GM12878 (cell line): Measurements from ENCODE around the gene USP36. TPM values are rescaled to one million over a fixed set of nuclear protein-coding genes. Genes with fewer than 3 reads are reported as not detected.

Experiments used
- ATAC-seq: fragments of 200-7000 bp; cut with Tn5 transposase; 3 replicates; pipeline ENCODE4 v1.9.1; 2020; ENCODE audit warnings: mild to moderate bottlenecking, moderate library complexity
- BruUV-seq: library from RNA; stranded (reverse); fragments of 400-500 nt; replicated peaks from 2 replicates; lab custom pipeline; 2021; lab: Mats Ljungman, UMichigan
- CTCF ChIA-PET: fragments of 300-600 bp; sonication (Branson Sonifier 250); formaldehyde crosslinking; extraction: SDS; loops from one replicate; lab custom pipeline; 2021; ENCODE audit warnings: inconsistent platforms; lab: Yijun Ruan, JAX
- POLR2A ChIA-PET: fragments of 350-600 bp; formaldehyde crosslinking; extraction: SDS; loops from one replicate; lab custom pipeline; 2021; ENCODE audit warnings: inconsistent platforms; lab: Charles Lee
- RAD21 ChIA-PET: fragments of 300-600 bp; sonication (Branson Sonifier 250); formaldehyde crosslinking; loops from one replicate; lab custom pipeline; 2023; ENCODE audit warnings: antibody characterized with exemption; ENCODE audit not compliant: unreplicated experiment; lab: Charles Lee
- SMC1A ChIA-PET: fragments of 300-600 bp; sonication (Branson Sonifier 250); formaldehyde crosslinking; loops from one replicate; lab custom pipeline; 2023; ENCODE audit not compliant: unreplicated experiment, uncharacterized antibody; lab: Charles Lee
- DNase-seq: peaks from one replicate; pipeline ENCODE4 v3.0.0-alpha.2; 2011; ENCODE audit warnings: low read depth, low spot score
- FAIRE-seq: peaks from 3 replicates; lab custom pipeline; 2011; peaks lifted over from hg19 to GRCh38; lab: Jason Lieb, UNC
- H2AFZ ChIP-seq: 2 replicates; pipeline ENCODE4 v1.6.0; 2011; ENCODE audit warnings: low read depth, low read length, control low read depth; ENCODE audit not compliant: control insufficient read depth
- H3K27ac ChIP-seq: 2 replicates; pipeline ENCODE4 v1.5.1; 2011; ENCODE audit warnings: control low read depth; ENCODE audit not compliant: control insufficient read depth, insufficient read depth
- H3K27me3 ChIP-seq, 2 experiments: replicated peaks in 1 of 2; 2 replicates each; pipeline versions ENCODE4 v1.6.0 to v1.6.1; 2011; ENCODE audit warnings: low read length in 1 of 2; ENCODE audit not compliant: control insufficient read depth in 2 of 2, insufficient read depth in 2 of 2
- H3K36me3 ChIP-seq, 2 experiments: 2 replicates each; pipeline ENCODE4 v1.5.1; 2011; ENCODE audit warnings: low read length in 1 of 2; ENCODE audit not compliant: control insufficient read depth in 2 of 2, insufficient read depth in 2 of 2
- H3K4me1 ChIP-seq: 2 replicates; pipeline ENCODE4 v1.6.1; 2011; ENCODE audit warnings: mild to moderate bottlenecking, low read length, moderate library complexity, mixed read lengths; ENCODE audit not compliant: control insufficient read depth, insufficient read depth
- H3K4me2 ChIP-seq: 2 replicates; pipeline ENCODE4 v1.6.0; 2011; ENCODE audit warnings: control low read depth; ENCODE audit not compliant: control insufficient read depth, insufficient read depth
- H3K4me3 ChIP-seq: fragments of 200-600 bp; sonication (generic); 2 replicates; pipeline ENCODE4 v1.5.1; 2016
- H3K79me2 ChIP-seq: 2 replicates; pipeline ENCODE4 v1.6.0; 2011; ENCODE audit warnings: low read length; ENCODE audit not compliant: control insufficient read depth, insufficient read depth
- H3K9ac ChIP-seq: 2 replicates; pipeline ENCODE4 v1.8.0; 2011; ENCODE audit warnings: low read length, control low read depth, mixed read lengths; ENCODE audit not compliant: control insufficient read depth, insufficient read depth
- H3K9me3 ChIP-seq: replicated peaks from 3 replicates; pipeline ENCODE4 v1.5.1; 2011; ENCODE audit warnings: mild to moderate bottlenecking, low read length; ENCODE audit not compliant: control insufficient read depth, insufficient read depth
- H4K20me1 ChIP-seq: 2 replicates; pipeline ENCODE4 v1.6.0; 2011; ENCODE audit not compliant: control insufficient read depth, insufficient read depth
- CHD1 ChIP-seq: IDR thresholded peaks from 2 replicates; pipeline ENCODE4 v1.6.1; 2012; ENCODE audit warnings: low read depth, low read length, improper control_type of control experiment
- CTCF ChIP-seq, 3 experiments: IDR thresholded peaks in 2 of 3; conservative IDR thresholded peaks in 1 of 3; 2 replicates each; pipeline ENCODE4 v1.5.1; 2011; ENCODE audit warnings: low read depth in 3 of 3, low read length in 3 of 3, mild to moderate bottlenecking in 3 of 3, control low read depth in 2 of 3, moderate library complexity in 2 of 3, inconsistent platforms in 1 of 3, mixed read lengths in 1 of 3; ENCODE audit not compliant: control insufficient read depth in 2 of 3, insufficient read depth in 1 of 3; ENCODE audit errors: extremely low read depth in 1 of 3
- EGR1 ChIP-seq, 2 experiments: IDR thresholded peaks; 1 replicate in 1 of 2; 2 replicates in 1 of 2; pipeline ENCODE4 v1.6.1; 2011 to 2012; ENCODE audit warnings: low read depth in 2 of 2, low read length in 2 of 2, borderline replicate concordance in 1 of 2, mild to moderate bottlenecking in 1 of 2, moderate library complexity in 1 of 2
- FOXK2 ChIP-seq: fragments of 450-650 bp; IDR thresholded peaks from 2 replicates; pipeline ENCODE4 v1.6.1; 2017; ENCODE audit warnings: mild to moderate bottlenecking, moderate library complexity
- HSF1 ChIP-seq: fragments of 150-350 bp; IDR thresholded peaks from 2 replicates; pipeline ENCODE4 v1.6.1; 2014; ENCODE audit warnings: mild to moderate bottlenecking, low read depth, low read length
- IKZF1 ChIP-seq: fragments of 450-650 bp; conservative IDR thresholded peaks from 2 replicates; pipeline ENCODE4 v1.6.1; 2017; ENCODE audit warnings: antibody characterized with exemption, mild to moderate bottlenecking
- JUND ChIP-seq: IDR thresholded peaks from 2 replicates; pipeline ENCODE4 v1.6.1; 2012; ENCODE audit warnings: low read depth, mild to moderate bottlenecking, low read length, improper control_type of control experiment, moderate library complexity
- MEF2B ChIP-seq: fragments of 450-650 bp; IDR thresholded peaks from 2 replicates; pipeline ENCODE4 v1.6.1; 2018; ENCODE audit warnings: mild to moderate bottlenecking, moderate library complexity; ENCODE audit not compliant: partially characterized antibody, poor library complexity, severe bottlenecking
- PRDM15 ChIP-seq: fragments of 450-650 bp; formaldehyde crosslinking; IDR thresholded peaks from 2 replicates; pipeline ENCODE4 v1.4.0; 2020; ENCODE audit warnings: mild to moderate bottlenecking, moderate library complexity
- USF1 ChIP-seq: IDR thresholded peaks from 2 replicates; pipeline ENCODE4 v1.6.1; 2011; ENCODE audit warnings: borderline replicate concordance, low read depth, mild to moderate bottlenecking, moderate library complexity, mixed read lengths, low read length; ENCODE audit not compliant: insufficient read depth; ENCODE audit errors: extremely low read length
- ZBED1 ChIP-seq: IDR thresholded peaks from 2 replicates; pipeline ENCODE4 v1.6.1; 2016; ENCODE audit warnings: borderline replicate concordance
- ZNF274 ChIP-seq: IDR thresholded peaks from one replicate; pipeline ENCODE4 v1.8.0; 2011; ENCODE audit not compliant: insufficient read length, insufficient read depth
- WGBS: methylation state at CpG from one replicate; pipeline ENCODE4 v1.1.6; 2016; ENCODE audit warnings: low lambda C conversion rate; ENCODE audit not compliant: insufficient replicate concordance, insufficient coverage; ENCODE audit errors: missing lambda C conversion rate; 5-methylcytosine and 5-hydroxymethylcytosine counted together
- in situ Hi-C: fragments of 300-500 bp; cut with MboI; formaldehyde crosslinking; loops from 9 replicates; pipeline ENCODE4 v1.14.3; 2018; ENCODE audit warnings: mixed read lengths
- intact Hi-C: fragments of 100-400 bp; cut with micrococcal nuclease; formaldehyde crosslinking; loops from one replicate; pipeline ENCODE4 v1.14.2; 2022; ENCODE audit not compliant: unreplicated experiment
- polyA plus RNA-seq, 11 experiments: library from polyadenylated mRNA; depleted of rRNA in 4 of 11; unstranded in 6 of 11; stranded (reverse) in 5 of 11; fragments of >200 nt; fragmentation: Nextera tagmentation in 4 of 11; fragmentation: Illumina TruSeq in 1 of 11; extraction: Ambion mirVana in 4 of 11; extraction: Trizol in 1 of 11; gene quantifications; 1 replicate in 1 of 11; 2 replicates in 10 of 11; pipeline versions ENCODE4 v1.2.1 to v1.2.3, GENCODE V29; 2011 to 2016; ENCODE audit warnings: inconsistent platforms in 2 of 11, missing spikeins in 2 of 11, low read depth in 1 of 11
- total RNA-seq, 4 experiments: library from RNA; depleted of rRNA in 3 of 4; stranded (reverse); fragments of >200 nt in 3 of 4; fragmentation: Illumina TruSeq in 1 of 4; extraction: Trizol in 1 of 4; gene quantifications; 2 replicates each; pipeline versions ENCODE4 v1.2.1 to v1.2.3, GENCODE V29; 2013 to 2021

USP36 gene
- total and polyA plus RNA-seq, 10 of the 15 experiments (the other 5 are each of a cell fraction or from before 2014, with no cell fraction given): 7.2 to 65.7 (median 33.6) TPM

- no TSS peak for BruUV-seq
- no peaks in the 10 kb centered on the region; the same call in 2 of the 3 replicates for H3K9me3 ChIP-seq
- H4K20me1 ChIP-seq: 0 out of 2 replicates have a peak, but pooled peaks cover 2% of the 10 kb centered on the region
- ChIA-PET SMC1A (interaction anchor here (1.0 to 4.6 kb wide), 17 partner anchors 9 to 252 kb away, joined by 3 to 41 read pairs (median 13); no protein-coding TSS in a partner anchor), RAD21 (interaction anchor here (1.2 to 6.2 kb wide), 13 partner anchors 9 to 252 kb away, joined by 3 to 58 read pairs (median 9); partner anchors contain the start of gene CYTH1), POLR2A (interaction anchor here (0.6 to 6.6 kb wide), 12 partner anchors 9 to 53 kb away, joined by 3 to 67 read pairs (median 6); no protein-coding TSS in a partner anchor), CTCF (interaction anchor here (1.1 to 5.0 kb wide), 14 partner anchors 8 to 252 kb away, joined by 3 to 56 read pairs (median 8); no protein-coding TSS in a partner anchor)
- in situ Hi-C loops: no loop called here
- H3K4me3 ChIP-seq: peak overlapping the region; percentile 51
- FAIRE-seq: peak; percentile 52
- peak; percentile 84 for ATAC-seq
- H2AFZ ChIP-seq: no peak overlapping the region
- DNase-seq: peak; percentile 74
- peak overlapping the region; percentile 24; the same call in 1 of the 2 replicates for H3K9ac ChIP-seq
- intact Hi-C loops: loop anchor here (1.0 kb wide), 1 partner anchor 29 kb away; no protein-coding TSS in a partner anchor
- WGBS: 6% methylated on average over 8 of the region's 8 CpGs
- H3K27me3 ChIP-seq: no peaks in the 10 kb centered on the region
- H3K36me3 ChIP-seq: peaks cover 2% of the 10 kb centered on the region in 2 experiments; a peak in 2 of 4 replicates
- H3K4me2 ChIP-seq: peak overlapping the region; percentile 97
- H3K27ac ChIP-seq: peak overlapping the region; percentile 79
- H3K4me1 ChIP-seq: peaks cover 64% of the 10 kb centered on the region
- H3K79me2 ChIP-seq: peaks cover 98% of the 10 kb centered on the region
- peak; percentile 65 for TF ChIP-seq USF1
- no peak for TF ChIP-seq ZBED1
- no peak for TF ChIP-seq CTCF (IDR thresholded peaks at IDR 0.05 in 2 of 3, conservative IDR thresholded peaks at IDR 0.05 in 1 of 3; ENCODE audit: control insufficient read depth in 2 of 3, extremely low read depth in 1 of 3, insufficient read depth in 1 of 3, low read depth in 3 of 3, low read length in 3 of 3)
- no peak for TF ChIP-seq FOXK2
- peak; percentile 73 for TF ChIP-seq IKZF1
- no peak for TF ChIP-seq ZNF274
- TF ChIP-seq JUND: no peak
- TF ChIP-seq MEF2B: peak; percentile 36
- TF ChIP-seq HSF1: no peak
- no peak for TF ChIP-seq PRDM15 (CRISPR knock-in tag)
- peak in 1 of 2 experiments; percentile 24; a peak in 1 of 3 replicates for TF ChIP-seq EGR1 (IDR thresholded peaks at IDR 0.05; ENCODE audit: borderline replicate concordance in 1 of 2, low read depth in 2 of 2, low read length in 2 of 2)
- TF ChIP-seq CHD1: no peak
Measured at GRCh38 chr17:78748730-78749317, 91.8 kb downstream of the USP36 start.
